Middle frontal gyrus (tissue), 1 donor: ENCODE results near the gene PDE3A.
"Not testable (repeated sequence)": the region's sequence is repeated elsewhere in the genome, so short reads cannot be mapped to it uniquely, and the experiment has no call there.

ENCODE experiments used
- DNase-seq: peaks from one replicate; pipeline ENCODE4 v3.0.0-alpha.2; 2015; ENCODE audit warnings: low spot score; ENCODE audit errors: extremely low spot score

Gene PDE3A

DNA sequence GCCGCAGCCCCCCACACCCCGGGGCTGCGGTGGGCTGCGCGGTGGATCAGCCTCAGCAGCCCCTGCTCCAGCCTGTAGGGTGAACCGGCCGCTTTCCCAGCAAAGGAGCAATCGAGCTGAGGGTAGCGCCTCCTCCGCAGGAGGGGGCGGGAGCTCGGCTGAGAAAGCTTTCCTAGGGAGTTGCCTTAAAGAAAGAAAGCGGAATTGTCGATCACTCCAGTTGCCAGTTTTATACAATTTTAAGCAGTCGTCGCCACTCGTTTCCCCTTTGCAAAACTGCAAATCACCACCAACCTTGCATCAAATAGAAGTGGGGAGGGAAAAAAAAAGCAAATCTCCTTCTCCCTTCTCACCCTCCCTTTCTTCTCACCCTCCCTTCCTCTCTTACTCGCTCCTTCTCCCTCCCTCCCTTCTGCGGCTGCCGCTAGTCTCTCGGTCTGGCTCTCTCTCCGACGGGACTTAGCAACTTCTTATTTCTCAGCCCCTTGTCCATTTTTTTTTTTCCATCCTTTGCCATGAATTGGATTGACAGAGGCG, at the start of gene PDE3A:
Gene PDE3A (plus strand): TSS at position 424 of the 537 bp plus-strand sequence. CDS start 748 bp downstream, outside the sequence.
- DNase-seq: peak; percentile 37

DNA sequence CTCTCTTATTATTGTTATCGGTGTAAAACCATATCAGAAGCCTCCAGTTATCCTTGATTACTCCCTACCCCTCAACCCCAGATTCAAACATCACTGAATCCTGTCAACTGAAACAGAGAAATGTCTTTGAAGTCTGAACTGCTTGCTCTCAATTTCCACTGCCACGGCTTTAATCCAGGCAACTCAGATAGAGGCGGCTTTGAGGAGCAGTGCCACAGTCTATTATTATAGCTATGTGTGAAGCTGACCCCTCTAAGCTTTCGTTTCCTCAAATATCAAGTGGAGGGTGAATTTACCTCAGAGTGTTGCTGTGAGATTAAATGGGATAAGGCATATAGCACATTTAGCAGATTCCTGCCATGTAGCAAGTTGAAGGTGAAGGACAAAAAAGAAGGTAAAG, 49.0 kb upstream of the PDE3A start:
- DNase-seq: no peak

DNA sequence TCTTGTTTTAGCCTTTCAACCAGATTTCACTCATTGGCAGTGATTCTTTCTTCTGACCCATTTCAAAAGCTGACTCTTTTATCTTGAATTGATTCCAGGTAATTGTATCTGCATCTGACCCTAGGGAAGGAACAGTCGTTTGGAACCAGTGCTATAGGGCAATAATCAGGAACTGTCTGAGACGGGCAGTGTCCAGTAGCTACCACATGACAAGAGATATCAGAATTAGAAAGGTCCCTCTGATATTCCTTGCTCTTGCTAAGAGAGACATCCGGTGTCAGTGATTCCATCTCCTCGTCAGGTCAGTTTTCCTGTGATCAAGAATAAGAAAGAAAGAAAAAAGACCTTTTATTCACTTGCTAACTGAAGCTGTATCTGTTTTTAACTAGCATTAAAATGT, 47.8 kb upstream of the PDE3A start:
- DNase-seq: no peak

DNA sequence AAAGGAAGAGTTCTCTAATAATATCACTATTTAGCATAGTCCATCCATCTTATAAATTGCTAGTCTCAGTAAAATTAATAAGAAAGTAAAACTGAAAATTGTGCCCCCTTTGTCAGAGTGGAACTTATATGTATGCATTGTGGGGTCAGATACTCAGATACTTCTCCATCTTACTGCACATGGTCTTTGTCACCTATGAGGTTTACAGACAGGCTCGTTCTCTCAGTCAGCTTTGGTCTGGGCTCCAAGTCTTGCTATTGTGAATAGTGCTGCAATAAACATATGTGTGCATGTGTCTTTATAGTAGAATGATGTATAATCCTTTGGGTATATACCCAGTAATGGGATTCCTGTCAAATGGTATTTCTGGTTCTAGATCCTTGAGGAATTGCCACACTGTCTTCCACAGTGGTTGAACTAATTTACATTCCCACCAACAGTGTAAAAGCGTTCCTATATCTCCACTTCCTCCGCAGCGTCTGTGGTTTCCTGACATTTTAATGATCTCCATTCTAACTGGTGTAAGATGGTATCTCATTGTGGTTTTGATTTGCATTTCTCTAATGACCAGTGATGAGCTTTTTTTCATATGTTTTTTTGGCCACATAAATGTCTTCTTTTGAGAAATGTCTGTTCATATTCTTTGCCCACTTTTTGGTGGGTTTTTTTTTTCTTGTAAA, 37.4 kb upstream of the PDE3A start:
- not testable (repeated sequence) for DNase-seq

DNA sequence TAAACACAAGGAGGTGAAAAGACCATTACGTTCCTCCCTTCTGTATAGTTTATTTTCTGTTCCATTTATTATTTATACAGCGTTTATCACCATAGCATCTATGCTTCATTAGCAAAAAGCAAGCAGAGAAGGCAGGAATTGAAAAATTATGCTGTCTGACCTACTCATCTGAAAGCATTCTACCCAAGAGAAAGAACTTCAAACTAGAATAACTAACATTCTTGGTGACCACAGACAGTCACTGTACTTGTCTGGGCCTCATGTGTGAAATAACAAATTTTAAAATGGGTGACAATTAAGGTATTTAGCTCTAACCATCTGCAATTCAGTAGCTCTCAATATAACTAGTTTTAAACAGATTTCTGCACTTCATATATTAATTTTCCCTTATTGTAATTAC, 29.3 kb upstream of the PDE3A start:
- no peak for DNase-seq

DNA sequence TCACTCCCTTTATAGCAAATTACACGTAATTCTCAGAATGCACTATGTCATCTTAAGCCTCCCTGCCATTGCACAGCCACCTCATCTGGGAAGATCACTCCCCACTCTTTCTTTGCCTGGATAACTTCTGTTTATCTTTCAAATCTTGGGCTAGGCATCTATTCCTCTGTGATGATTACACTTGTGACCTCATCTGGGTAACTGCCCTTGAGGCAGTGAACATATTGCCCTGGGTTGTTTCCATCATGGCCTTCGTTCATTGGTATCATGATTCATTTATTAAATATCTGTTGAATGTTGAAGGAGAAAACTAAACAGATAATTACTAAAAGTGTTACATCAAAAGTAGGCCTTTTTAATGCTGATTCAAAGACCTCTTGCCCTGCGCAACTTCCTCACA, 26.2 kb upstream of the PDE3A start:
- no peak for DNase-seq

DNA sequence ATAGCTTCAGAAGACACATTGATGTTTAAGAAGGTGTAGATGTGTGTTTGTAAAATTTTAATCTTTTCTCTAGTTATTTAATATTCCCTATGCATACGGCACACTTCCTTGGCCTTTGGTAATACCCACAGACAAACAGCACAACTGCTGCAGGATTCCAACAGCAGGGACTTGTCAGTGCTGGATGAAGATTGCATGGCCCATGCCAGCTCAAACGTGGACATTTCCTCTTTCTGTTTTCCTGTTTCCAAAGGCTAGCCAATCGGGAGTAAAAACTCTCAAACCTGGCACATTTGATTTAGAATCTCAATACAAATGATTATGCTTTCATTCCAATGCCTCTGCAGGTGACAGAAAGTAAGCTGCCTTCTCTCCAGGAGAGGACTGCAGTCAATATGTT, 22.5 kb upstream of the PDE3A start:
- DNase-seq: no peak

DNA sequence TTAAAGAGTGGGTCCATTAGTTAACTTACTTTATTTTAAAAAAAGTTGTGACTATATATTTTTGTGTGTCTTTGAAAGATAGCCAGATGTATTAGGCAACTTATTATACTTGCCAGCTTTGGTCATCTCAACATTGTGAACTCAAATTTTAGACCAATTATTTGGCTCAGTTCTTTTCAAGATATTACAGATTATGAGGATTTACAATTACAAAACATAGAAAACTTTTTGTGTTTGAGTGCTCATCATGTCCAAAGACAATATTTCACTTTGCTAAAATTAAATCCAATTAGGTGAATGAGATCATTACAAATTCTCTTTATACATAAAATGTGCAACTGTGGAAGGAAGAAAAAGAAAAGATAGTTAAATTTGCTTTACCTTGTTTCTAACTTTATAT, 18.3 kb upstream of the PDE3A start:
- no peak for DNase-seq

DNA sequence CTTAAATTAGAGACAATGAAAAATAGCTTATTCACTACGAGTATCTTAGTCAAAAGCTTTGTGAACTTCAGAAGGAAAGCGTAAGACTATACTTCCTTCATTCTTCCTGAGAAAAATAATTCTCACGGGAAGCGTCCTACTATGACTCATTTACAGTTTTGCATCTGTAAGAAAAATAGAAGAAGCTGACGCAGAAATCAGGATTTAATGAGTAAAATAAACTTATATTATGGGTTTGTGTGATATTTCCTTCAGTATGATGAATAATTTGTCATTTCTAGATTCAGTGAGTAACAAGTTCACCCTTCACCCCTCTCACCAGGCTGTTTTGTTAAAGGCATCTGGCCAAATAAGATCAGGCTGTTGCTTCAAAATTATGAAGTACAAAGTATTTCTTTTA, 17.8 kb upstream of the PDE3A start:
- no peak for DNase-seq

DNA sequence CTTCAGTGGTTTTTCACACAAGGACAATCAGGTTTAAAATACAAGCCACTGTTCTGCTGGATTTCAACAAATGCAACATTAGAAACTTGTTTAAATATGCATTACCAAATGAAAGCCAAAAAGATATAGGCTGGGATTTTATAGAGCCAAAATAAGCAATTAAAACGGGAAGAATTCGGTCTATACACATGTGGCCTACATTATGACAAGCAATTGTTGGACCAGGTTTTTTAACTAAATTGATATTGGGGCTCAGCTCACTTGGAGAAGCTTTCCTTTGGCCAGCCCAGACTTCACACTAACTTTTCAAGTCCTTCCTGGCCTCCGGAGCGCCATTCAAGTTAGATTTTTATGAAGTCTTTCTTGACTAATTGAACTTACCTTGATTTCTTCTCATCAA, 16.9 kb upstream of the PDE3A start:
- DNase-seq: no peak

DNA sequence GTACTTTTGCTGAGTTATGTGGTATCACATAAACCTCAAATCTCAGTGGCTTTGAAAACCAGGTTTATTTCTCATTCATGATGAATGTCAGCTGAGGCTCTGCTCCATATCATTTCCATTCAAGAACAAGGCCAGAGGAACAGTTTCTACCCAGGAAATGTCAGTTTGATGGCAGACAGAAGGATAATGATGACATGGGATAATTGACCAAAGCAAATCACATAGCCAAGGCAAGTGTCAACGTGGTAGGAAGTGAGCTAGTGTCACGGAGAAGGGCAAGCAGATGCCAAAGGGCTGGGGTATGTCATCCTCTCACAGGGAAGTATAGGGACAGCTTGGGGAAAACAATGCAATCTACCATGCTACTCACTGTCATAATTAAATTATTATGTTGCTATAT, 12.3 kb upstream of the PDE3A start:
- no peak for DNase-seq

DNA sequence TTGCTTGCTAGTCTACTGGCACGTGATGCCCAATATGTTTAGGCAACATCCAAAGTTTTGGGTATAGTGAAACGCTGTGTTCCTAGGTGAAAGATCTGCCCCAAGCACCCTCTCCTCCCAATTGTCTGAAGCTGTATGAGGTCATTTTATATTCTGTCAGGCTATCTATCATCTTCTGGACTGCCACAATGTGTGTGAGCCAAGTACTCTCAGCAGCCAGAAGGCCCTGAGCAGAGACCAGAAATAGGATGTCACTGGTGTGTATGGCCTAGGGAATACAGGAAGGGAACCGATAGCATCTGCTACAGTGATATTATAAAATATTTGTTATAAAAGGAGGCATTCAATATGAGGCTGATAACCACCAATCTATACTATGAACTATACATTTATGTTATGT, 7.9 kb upstream of the PDE3A start:
- no peak for DNase-seq

DNA sequence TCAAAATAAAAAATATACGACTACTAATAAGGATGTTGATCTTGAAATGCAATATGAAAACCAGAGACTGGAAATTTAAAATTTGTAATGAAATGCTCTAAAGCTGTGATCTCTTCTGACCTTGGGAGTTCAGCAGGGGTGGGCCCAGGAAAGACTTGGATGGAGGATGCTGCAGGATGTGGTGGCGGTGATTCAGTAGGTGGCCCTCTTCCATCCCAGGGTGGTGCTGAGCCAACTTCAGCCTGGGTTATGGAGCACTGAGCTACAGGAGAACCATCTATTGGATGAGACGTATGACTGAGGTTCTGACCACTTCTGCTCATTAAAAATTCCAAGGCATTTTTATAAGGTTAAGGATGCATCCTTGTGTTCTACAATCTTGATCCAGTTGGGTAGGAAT, 6.9 kb upstream of the PDE3A start:
- DNase-seq: no peak

DNA sequence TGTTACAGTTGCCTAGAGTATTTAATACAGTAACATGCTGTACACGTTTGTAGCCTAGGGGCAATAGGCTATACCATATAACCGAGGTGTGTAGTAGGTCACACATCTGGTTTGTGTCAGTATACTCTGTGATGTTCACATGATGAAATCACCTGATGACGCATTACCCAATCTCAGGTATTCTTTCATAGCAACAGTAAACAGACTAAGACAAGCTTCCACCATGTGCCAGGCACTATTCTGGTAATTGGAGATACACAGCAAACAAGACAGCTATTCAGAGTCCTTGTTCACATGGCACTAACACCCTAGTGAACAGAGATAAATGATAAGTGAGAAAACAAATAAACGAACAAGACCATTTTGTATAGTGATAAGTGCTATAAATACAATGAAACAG, 3.8 kb upstream of the PDE3A start:
- no peak for DNase-seq

DNA sequence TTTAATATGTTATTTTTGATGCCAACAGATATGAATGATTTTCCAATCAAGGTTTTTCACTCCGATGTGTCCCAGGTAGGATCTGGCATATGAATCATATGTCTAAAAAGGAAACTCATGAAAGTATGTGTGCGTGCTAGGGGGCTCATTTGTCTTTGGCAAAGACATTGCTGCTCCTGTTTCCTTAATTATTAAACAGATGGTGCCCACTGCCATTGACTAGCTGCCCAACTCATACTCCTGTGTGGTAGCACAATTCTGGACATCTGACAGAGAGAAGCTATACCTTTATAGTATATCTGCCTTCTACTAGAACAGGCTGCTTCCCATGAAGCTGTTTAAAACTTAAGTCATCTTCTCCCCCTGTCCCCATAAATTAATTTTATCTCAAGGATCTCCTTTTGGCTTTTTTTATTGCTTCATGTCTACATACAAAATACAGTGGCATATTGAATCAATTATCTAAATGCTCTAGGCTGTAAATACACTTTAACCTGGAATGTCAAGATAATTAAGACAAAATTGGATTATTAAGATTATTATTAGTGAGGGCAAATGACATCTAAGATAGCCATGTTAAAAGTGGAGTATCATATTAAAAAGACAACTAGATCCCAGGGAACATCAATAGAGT, 1.4 kb upstream of the PDE3A start:
- DNase-seq: no peak

DNA sequence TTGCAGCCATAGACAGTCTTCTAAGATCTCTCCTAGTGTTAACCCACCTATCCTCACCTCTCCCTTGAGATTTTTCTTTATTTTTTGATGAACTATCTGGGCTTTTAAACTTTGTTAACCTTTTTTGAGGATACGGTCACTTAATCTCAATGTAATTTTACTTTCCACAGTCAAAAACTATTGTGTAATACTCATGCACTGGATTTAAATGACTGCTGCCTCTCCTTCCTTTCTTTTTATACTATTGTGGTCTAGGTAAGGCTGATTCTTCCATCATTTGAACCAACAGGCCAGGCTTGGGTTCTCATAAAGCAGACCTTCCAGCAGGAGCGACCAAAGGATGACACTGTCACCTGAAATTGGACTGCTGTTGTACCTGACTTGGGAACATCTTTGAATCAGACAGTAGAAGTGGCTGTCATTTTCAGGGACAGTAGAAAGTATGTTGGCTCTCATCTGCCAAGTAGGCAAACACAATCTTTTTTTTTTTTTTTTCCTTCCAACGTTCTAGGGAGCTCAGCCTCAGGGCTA, 689 bp upstream of the PDE3A start:
- no peak for DNase-seq

DNA sequence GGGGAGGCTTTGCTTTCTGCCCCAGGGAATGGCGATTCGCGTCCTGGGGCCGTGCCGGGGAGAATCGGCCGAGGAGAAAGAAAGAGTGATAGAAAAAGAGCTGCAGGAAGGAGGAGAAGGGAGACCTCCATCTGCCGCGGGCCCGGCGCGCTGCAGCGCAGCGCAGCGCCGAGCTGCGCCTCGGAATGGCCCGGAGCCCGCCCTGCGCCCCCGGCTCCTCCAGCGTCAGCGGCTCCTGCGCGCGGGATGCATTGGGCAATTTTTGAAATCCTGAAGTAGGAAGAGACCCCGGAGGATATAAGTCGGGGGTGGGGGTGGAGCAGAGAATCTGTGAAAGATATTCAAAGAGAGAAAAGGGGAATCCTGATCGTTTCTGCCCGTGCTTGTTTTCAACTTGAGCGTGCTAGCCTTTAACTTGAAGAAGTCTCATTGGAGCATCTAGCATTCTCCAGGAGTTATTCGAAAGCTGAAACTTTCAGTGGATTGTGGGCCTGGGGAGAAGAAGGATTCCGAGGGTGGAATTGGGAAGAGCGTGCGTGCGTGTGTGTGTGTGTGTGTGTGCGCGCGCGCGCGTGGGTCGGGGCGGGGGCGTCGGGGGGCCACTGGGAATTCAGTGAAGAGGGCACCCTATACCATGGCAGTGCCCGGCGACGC, 441 bp downstream of the PDE3A start:
- DNase-seq: no peak

DNA sequence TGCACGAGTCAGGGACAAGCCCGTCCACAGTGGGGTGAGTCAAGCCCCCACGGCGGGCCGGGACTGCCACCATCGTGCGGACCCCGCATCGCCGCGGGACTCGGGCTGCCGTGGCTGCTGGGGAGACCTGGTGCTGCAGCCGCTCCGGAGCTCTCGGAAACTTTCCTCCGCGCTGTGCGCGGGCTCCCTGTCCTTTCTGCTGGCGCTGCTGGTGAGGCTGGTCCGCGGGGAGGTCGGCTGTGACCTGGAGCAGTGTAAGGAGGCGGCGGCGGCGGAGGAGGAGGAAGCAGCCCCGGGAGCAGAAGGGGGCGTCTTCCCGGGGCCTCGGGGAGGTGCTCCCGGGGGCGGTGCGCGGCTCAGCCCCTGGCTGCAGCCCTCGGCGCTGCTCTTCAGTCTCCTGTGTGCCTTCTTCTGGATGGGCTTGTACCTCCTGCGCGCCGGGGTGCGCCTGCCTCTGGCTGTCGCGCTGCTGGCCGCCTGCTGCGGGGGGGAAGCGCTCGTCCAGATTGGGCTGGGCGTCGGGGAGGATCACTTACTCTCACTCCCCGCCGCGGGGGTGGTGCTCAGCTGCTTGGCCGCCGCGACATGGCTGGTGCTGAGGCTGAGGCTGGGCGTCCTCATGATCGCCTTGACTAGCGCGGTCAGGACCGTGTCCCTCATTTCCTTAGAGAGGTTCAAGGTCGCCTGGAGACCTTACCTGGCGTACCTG, 1.1 kb downstream of the PDE3A start:
- DNase-seq: no peak

DNA sequence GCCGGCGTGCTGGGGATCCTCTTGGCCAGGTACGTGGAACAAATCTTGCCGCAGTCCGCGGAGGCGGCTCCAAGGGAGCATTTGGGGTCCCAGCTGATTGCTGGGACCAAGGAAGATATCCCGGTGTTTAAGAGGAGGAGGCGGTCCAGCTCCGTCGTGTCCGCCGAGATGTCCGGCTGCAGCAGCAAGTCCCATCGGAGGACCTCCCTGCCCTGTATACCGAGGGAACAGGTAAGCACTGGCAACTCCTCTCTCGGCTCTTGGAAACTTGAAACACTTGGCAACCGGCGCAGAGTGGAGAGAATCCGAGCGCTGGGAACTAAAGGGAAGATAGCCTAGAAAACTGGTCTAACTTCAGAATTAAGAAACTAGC, 1.7 kb downstream of the PDE3A start:
- DNase-seq: no peak

DNA sequence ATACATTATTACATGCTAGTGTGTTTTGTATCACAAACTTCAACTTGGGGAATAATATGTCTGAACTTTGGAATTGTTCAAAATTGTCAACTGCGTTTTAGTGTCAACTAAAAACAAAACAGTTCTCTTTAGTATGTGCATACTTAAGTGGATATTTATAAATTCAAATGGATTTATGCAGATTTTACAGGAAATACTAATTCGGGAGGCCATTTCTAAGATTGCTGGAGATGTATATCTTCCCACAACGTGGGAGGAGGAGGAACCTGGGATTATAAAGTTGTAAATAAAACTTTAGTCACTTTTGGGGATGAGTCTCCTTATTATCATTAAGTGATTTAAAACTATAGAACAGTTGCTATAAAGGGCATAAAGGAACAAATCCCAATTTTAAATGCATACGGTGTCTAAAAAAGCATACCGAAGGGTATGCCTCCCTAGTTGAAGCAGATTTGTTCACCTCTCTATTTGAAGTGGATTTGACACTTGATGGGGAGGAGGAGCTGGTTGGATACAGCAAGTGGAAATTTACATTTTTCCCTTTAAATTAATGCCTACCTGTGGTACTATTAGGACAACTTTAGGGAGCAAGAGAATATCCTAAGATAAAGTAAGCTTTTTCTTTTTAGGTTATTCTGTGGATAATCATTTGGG, 2.7 kb downstream of the PDE3A start:
- DNase-seq: no peak
